ENCODE data around the gene CDK11B.

The CDK11B gene

DNA sequence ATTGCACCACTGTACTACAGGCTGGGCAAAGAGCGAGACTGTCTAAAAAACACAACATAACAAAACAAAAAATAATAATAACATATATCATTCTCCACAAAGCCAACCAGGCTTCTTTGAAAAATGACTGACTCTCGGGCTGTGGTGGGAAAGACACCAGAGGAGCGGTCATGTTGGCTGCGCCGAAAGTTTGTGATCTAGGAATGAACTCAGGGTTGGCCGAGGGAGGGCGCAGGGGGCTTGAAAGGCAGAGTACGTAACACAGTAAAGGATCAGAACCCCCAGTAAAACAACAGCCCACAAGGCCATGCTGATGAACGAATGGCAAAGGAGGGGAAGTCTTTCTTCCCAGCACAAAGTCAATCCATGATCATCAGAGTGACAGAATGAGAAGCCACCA lies 29.0 kb upstream of the CDK11B start:
- Histone ChIP-seq H3K79me1 (ENCODE audit: low read length) (peaks cover 2% of the 10 kb centered on the region), H3K27ac (ENCODE audit: low read depth, low read length) (no peak overlapping the region), H3K79me2 (ENCODE audit: control insufficient read depth, insufficient read depth, low read length, poor library complexity) (peaks cover 5% of the 10 kb centered on the region), H2BK12ac (ENCODE audit: low read length) (no peak overlapping the region), H3K14ac (ENCODE audit: low read length) (no peak overlapping the region), H3K4me2 (ENCODE audit: low read length) (no peak overlapping the region), H3K9ac (ENCODE audit: low read length) (no peak overlapping the region), H3K18ac (ENCODE audit: low read length) (no peak overlapping the region), H2AK5ac (ENCODE audit: low read length) (no peak overlapping the region), H3K4me1 (ENCODE audit: control insufficient read depth in 1 of 2, insufficient read depth in 2 of 2, low read length in 2 of 2) (no peaks in the 10 kb centered on the region), H4K12ac (ENCODE audit: low read depth, low read length) (no peak overlapping the region), H2AFZ (ENCODE audit: insufficient read depth, low read length, poor library complexity) (no peak overlapping the region), H2BK120ac (ENCODE audit: insufficient read depth, low read length, poor library complexity) (no peak overlapping the region), H2BK5ac (ENCODE audit: low read depth, low read length, poor library complexity) (no peak overlapping the region), H3K27me3 (ENCODE audit: insufficient read depth, low read length) (no peaks in the 10 kb centered on the region), H4K91ac (ENCODE audit: low read depth, low read length) (no peak overlapping the region), H4K8ac (ENCODE audit: low read depth, low read length) (no peak overlapping the region), H3K4me3 (ENCODE audit: low read depth, low read length) (no peak overlapping the region), H3K23ac (ENCODE audit: low read length) (no peak overlapping the region), H3K9me3 (ENCODE audit: insufficient read depth, low read depth, low read length) (no peaks in the 10 kb centered on the region), H3K4ac (ENCODE audit: low read depth, low read length) (peak overlapping the region; percentile 93), H3K36me3 (ENCODE audit: control insufficient read depth in 1 of 2, insufficient read depth in 2 of 2, low read length in 2 of 2) (peaks cover 2 to 10% of the 10 kb centered on the region in 2 experiments)
- WGBS (ENCODE audit: extremely low coverage, insufficient coverage, insufficient read length): no CpG with 5 or more reads among the region's 9 CpGs
- DNase-seq: no peak

DNA sequence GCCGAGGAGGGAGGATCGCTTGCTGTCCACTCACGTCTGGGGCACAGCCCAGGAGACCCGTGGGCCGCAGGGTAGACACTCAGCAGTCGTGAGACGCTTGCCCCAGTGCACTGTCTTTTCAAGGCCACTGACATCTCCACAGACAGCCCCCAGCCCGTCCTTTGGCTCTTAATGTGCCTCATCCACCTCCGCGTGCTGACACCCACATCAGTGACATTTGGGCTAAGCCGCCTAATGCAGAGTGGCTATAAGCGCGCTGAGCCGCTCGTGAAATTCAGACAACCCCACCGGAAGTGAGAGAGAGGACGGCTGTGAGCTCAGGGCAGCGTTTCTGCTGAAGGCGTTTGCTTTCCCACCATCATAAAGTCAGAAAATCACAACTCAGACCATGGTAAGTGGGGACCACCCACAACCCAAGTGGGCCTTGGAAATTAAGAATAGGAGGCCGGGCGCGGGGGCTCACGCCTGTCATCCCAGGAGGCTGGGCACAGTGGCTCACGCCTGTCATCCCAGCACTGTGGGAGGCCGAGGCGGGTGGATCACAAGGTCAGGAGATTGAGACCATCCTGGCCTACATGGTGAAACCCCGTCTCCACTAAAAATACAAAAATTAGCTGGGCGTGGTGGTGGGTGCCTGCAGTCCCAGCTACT lies 25.4 kb upstream of the CDK11B start:
- Histone ChIP-seq H3K27ac (ENCODE audit: low read depth, low read length) (no peak overlapping the region), H3K14ac (ENCODE audit: low read length) (no peak overlapping the region), H2BK5ac (ENCODE audit: low read depth, low read length, poor library complexity) (no peak overlapping the region), H3K9me3 (ENCODE audit: insufficient read depth, low read depth, low read length) (no peaks in the 10 kb centered on the region), H3K36me3 (ENCODE audit: control insufficient read depth in 1 of 2, insufficient read depth in 2 of 2, low read length in 2 of 2) (peaks cover 6 to 10% of the 10 kb centered on the region in 2 experiments), H3K4me2 (ENCODE audit: low read length) (no peak overlapping the region), H3K9ac (ENCODE audit: low read length) (no peak overlapping the region), H3K79me1 (ENCODE audit: low read length) (no peaks in the 10 kb centered on the region), H4K12ac (ENCODE audit: low read depth, low read length) (no peak overlapping the region), H3K79me2 (ENCODE audit: control insufficient read depth, insufficient read depth, low read length, poor library complexity) (peaks cover 5% of the 10 kb centered on the region), H3K23ac (ENCODE audit: low read length) (no peak overlapping the region), H3K18ac (ENCODE audit: low read length) (peak overlapping the region; percentile 52), H2BK120ac (ENCODE audit: insufficient read depth, low read length, poor library complexity) (no peak overlapping the region), H2BK12ac (ENCODE audit: low read length) (no peak overlapping the region), H3K27me3 (ENCODE audit: insufficient read depth, low read length) (no peaks in the 10 kb centered on the region), H3K4me3 (ENCODE audit: low read depth, low read length) (no peak overlapping the region), H2AFZ (ENCODE audit: insufficient read depth, low read length, poor library complexity) (no peak overlapping the region), H3K4ac (ENCODE audit: low read depth, low read length) (peak overlapping the region; percentile 16), H4K91ac (ENCODE audit: low read depth, low read length) (no peak overlapping the region), H3K4me1 (ENCODE audit: control insufficient read depth in 1 of 2, insufficient read depth in 2 of 2, low read length in 2 of 2) (no peaks in the 10 kb centered on the region), H4K8ac (ENCODE audit: low read depth, low read length) (no peak overlapping the region), H2AK5ac (ENCODE audit: low read length) (no peak overlapping the region)
- WGBS (ENCODE audit: extremely low coverage, insufficient coverage, insufficient read length): no CpG with 5 or more reads among the region's 28 CpGs
- DNase-seq: no peak

DNA sequence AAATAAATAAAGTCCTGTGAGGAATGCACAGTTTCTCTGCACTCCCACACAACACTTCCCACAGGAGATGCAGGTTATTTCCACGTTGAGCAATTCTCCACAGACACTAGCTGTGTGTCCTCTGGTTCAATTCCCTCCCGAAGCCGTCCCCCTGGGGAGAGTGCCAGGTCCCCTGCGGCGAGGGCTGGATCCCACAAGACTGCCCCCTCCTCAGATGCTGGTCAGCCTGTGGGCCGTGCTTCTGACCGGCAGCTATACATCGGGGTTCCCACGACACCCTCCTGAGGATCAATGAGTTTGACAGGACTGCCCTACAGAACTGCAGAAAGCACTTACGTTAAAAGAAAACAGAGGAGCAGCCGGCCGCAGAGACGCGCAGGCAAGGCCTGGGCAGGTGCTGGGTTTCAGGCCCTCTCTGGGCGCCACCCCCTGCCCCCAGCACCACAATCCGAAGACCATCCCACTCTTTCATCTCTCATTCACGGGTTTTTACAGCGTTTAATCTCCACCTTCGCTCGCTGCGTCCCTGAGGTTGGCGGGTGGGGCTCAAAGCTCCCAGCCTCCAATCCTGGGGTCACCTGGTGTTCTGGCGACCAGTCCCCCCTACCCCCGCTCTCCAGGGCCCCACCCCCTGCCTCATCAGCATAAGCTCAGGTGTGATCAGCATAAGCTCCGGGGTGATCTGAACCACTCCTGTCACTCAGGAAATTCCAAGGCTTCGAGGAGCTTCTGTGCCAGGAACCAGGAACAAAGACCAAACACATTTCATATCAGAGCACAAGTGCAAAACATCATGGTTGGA lies 24.5 kb upstream of the CDK11B start:
- no peak overlapping the region for H3K9ac ChIP-seq (ENCODE audit: low read length)
- H2BK120ac ChIP-seq (ENCODE audit: insufficient read depth, low read length, poor library complexity): no peak overlapping the region
- no peak overlapping the region for H2AK5ac ChIP-seq (ENCODE audit: low read length)
- no peak overlapping the region for H4K8ac ChIP-seq (ENCODE audit: low read depth, low read length)
- H3K4me1 ChIP-seq (ENCODE audit: control insufficient read depth in 1 of 2, insufficient read depth in 2 of 2, low read length in 2 of 2): no peaks in the 10 kb centered on the region
- H2BK12ac ChIP-seq (ENCODE audit: low read length): no peak overlapping the region
- H3K9me3 ChIP-seq (ENCODE audit: insufficient read depth, low read depth, low read length): no peaks in the 10 kb centered on the region
- no peaks in the 10 kb centered on the region for H3K79me1 ChIP-seq (ENCODE audit: low read length)
- H3K27me3 ChIP-seq (ENCODE audit: insufficient read depth, low read length): no peaks in the 10 kb centered on the region
- no peak for DNase-seq
- H4K91ac ChIP-seq (ENCODE audit: low read depth, low read length): no peak overlapping the region
- H2AFZ ChIP-seq (ENCODE audit: insufficient read depth, low read length, poor library complexity): no peak overlapping the region
- no peak overlapping the region for H4K12ac ChIP-seq (ENCODE audit: low read depth, low read length)
- no peak overlapping the region for H3K18ac ChIP-seq (ENCODE audit: low read length)
- no peak overlapping the region for H2BK5ac ChIP-seq (ENCODE audit: low read depth, low read length, poor library complexity)
- H3K14ac ChIP-seq (ENCODE audit: low read length): no peak overlapping the region
- peaks cover 5% of the 10 kb centered on the region for H3K79me2 ChIP-seq (ENCODE audit: control insufficient read depth, insufficient read depth, low read length, poor library complexity)
- H3K27ac ChIP-seq (ENCODE audit: low read depth, low read length): no peak overlapping the region
- peak overlapping the region; percentile 58 for H3K4ac ChIP-seq (ENCODE audit: low read depth, low read length)
- no peak overlapping the region for H3K23ac ChIP-seq (ENCODE audit: low read length)
- WGBS (ENCODE audit: extremely low coverage, insufficient coverage, insufficient read length): no CpG with 5 or more reads among the region's 26 CpGs
- H3K36me3 ChIP-seq (ENCODE audit: control insufficient read depth in 1 of 2, insufficient read depth in 2 of 2, low read length in 2 of 2): peaks cover 6 to 10% of the 10 kb centered on the region in 2 experiments
- no peak overlapping the region for H3K4me3 ChIP-seq (ENCODE audit: low read depth, low read length)
- no peak overlapping the region for H3K4me2 ChIP-seq (ENCODE audit: low read length)

DNA sequence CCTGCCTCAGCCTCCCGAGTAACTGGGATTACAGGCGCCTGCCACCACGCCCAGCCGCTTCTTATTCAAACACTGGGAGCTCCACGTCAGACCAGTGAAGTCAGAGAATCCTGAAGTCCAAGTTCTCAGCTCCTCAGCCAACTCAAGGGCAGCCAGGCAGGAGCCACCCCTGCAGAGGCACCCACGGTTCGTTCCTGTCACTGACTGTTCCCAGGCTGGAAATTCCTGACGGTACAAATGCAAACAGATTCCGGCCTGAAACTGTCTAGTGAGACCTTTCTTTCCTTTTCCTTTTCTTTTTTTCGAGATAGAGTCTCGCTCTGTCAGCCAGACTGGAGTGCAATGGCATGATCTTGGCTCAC lies 22.1 kb upstream of the CDK11B start:
- no peak overlapping the region for H3K14ac ChIP-seq (ENCODE audit: low read length)
- H3K9me3 ChIP-seq (ENCODE audit: insufficient read depth, low read depth, low read length): no peaks in the 10 kb centered on the region

More for the DNA sequence above, 22.1 kb upstream of the CDK11B start:
- Histone ChIP-seq H3K9ac (ENCODE audit: low read length) (no peak overlapping the region), H2BK5ac (ENCODE audit: low read depth, low read length, poor library complexity) (no peak overlapping the region), H3K79me1 (ENCODE audit: low read length) (no peaks in the 10 kb centered on the region), H3K36me3 (ENCODE audit: control insufficient read depth in 1 of 2, insufficient read depth in 2 of 2, low read length in 2 of 2) (peaks cover 6% of the 10 kb centered on the region in 2 experiments), H3K23ac (ENCODE audit: low read length) (no peak overlapping the region), H3K4me1 (ENCODE audit: control insufficient read depth in 1 of 2, insufficient read depth in 2 of 2, low read length in 2 of 2) (no peaks in the 10 kb centered on the region), H4K8ac (ENCODE audit: low read depth, low read length) (no peak overlapping the region), H2BK12ac (ENCODE audit: low read length) (no peak overlapping the region), H4K12ac (ENCODE audit: low read depth, low read length) (no peak overlapping the region), H3K4me3 (ENCODE audit: low read depth, low read length) (no peak overlapping the region), H3K18ac (ENCODE audit: low read length) (no peak overlapping the region), H3K79me2 (ENCODE audit: control insufficient read depth, insufficient read depth, low read length, poor library complexity) (peaks cover 2% of the 10 kb centered on the region), H4K91ac (ENCODE audit: low read depth, low read length) (no peak overlapping the region), H3K4me2 (ENCODE audit: low read length) (no peak overlapping the region), H2BK120ac (ENCODE audit: insufficient read depth, low read length, poor library complexity) (no peak overlapping the region), H3K27ac (ENCODE audit: low read depth, low read length) (no peak overlapping the region), H2AK5ac (ENCODE audit: low read length) (no peak overlapping the region), H3K27me3 (ENCODE audit: insufficient read depth, low read length) (no peaks in the 10 kb centered on the region), H3K4ac (ENCODE audit: low read depth, low read length) (no peak overlapping the region), H2AFZ (ENCODE audit: insufficient read depth, low read length, poor library complexity) (no peak overlapping the region)
- no peak for DNase-seq
- no CpG with 5 or more reads among the region's 11 CpGs for WGBS (ENCODE audit: extremely low coverage, insufficient coverage, insufficient read length)
